ENCODE measurements around the gene ETV5. TPM values are rescaled to one million over a fixed set of nuclear protein-coding genes. Genes with fewer than 3 reads are reported as not detected.

ETV5 gene
- 10 to 100 TPM in 1 of 2 donors, 1 to 10 TPM in 1; 6.1 to 14.9 TPM for total RNA-seq
- 1 to 10 TPM; 3.3 to 4.9 TPM for polyA plus RNA-seq

DNA sequence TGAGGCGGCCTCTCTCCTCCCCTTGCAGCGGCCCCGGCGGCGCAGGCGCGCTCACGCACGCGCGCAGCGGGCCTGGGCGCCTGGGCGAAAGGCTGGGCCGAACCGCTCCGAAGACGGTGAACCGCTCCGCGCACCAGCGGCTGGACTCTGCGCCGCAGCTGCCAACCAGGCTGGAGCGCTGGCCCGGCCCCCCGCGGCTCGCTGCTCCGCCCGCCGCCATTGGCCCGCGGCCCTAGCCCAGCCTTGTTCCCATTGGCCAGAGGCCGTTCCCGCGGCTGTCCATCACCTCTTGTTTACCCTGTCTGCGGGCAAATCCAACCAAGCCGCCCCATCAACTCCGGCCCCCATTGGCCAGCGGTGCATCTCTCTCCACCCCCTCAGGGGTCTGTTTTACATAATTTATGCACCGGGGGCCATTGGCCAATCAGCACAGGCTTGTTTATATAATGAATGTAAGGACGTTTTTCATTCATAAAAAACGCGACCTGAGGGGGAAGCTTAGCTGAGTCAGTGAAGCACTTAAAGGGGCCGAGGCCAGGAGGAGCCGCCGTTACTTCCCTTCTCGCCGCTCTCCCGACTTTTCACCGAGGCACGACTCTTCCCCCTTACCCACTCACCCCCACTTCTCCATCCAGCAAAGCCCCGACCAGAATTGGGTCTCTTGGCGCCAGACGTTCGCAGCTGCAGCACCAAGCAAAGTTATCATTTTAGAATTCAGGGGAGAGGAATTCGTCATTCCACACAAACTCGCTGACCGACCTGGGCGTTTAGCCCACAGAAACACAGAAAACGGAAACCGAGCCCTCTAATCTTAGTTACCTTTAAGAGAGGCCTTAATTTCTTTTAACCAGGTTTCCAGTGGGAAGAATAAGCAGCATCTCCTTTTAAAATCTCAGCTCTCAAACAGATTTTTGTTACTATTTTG lies at the start of gene ETV5:
Gene ETV5 (minus strand): TSS at position 149 of the 925 bp plus-strand sequence. CDS start 3,221 bp downstream, outside the sequence.
- H3K9me3 ChIP-seq (ENCODE audit: control insufficient read depth in 4 of 4, low read length in 3 of 4), result no peaks in the 10 kb centered on the region
- peak within 1 kb of the TSS; percentile 53 to 84 (median 75) for H3K4me3 ChIP-seq (ENCODE audit: low read depth in 1 of 3, low read length in 3 of 3)
- peak within 1 kb of the TSS; percentile 78 to 88 for H3K9ac ChIP-seq (ENCODE audit: low read depth in 1 of 2, low read length in 2 of 2)
- DNase-seq (ENCODE audit: low spot score), result peak; percentile 88
- H3K36me3 ChIP-seq (ENCODE audit: control insufficient read depth in 4 of 4, insufficient read depth in 3 of 4, low read depth in 1 of 4, low read length in 3 of 4), result no peaks in the 10 kb centered on the region
- peak within 1 kb of the TSS; percentile 65 to 72 for H3K27ac ChIP-seq (ENCODE audit: low read depth in 1 of 2, low read length in 2 of 2)
- peaks cover 5 to 25% (median 19%) of the 10 kb centered on the region in 4 donors for H3K4me1 ChIP-seq (ENCODE audit: control insufficient read depth in 4 of 4, insufficient read depth in 4 of 4, low read length in 3 of 4)
- under 1% methylated on average over 63 of the region's 63 CpGs for WGBS
- TF ChIP-seq NR2F2 (IDR thresholded peaks at IDR 0.05) (peak; percentile 30), SP1 (IDR thresholded peaks at IDR 0.05) (peak; percentile 89), RXRA (IDR thresholded peaks at IDR 0.05) (peak in 1 of 2 donors; percentile 39), JUND (IDR thresholded peaks at IDR 0.05) (peak; percentile 56 to 70), RAD21 (IDR thresholded peaks at IDR 0.05) (no peak), TAF1 (conservative IDR thresholded peaks at IDR 0.05) (peak; percentile 83), HNF4G (IDR thresholded peaks at IDR 0.05) (no peak), EGR1 (IDR thresholded peaks at IDR 0.05; ENCODE audit: low read depth in 2 of 2) (peak; percentile 71 to 78), GABPA (IDR thresholded peaks at IDR 0.05 in 1 of 2, conservative IDR thresholded peaks at IDR 0.05 in 1 of 2) (no peak), FOXA1 (IDR thresholded peaks at IDR 0.05) (peak; percentile 96), HNF4A (conservative IDR thresholded peaks at IDR 0.05) (peak; percentile 3 to 20), YY1 (IDR thresholded peaks at IDR 0.05) (peak; percentile 62), FOXA2 (IDR thresholded peaks at IDR 0.05) (peak; percentile 95)
- TF ChIP-seq, protein P1, sequence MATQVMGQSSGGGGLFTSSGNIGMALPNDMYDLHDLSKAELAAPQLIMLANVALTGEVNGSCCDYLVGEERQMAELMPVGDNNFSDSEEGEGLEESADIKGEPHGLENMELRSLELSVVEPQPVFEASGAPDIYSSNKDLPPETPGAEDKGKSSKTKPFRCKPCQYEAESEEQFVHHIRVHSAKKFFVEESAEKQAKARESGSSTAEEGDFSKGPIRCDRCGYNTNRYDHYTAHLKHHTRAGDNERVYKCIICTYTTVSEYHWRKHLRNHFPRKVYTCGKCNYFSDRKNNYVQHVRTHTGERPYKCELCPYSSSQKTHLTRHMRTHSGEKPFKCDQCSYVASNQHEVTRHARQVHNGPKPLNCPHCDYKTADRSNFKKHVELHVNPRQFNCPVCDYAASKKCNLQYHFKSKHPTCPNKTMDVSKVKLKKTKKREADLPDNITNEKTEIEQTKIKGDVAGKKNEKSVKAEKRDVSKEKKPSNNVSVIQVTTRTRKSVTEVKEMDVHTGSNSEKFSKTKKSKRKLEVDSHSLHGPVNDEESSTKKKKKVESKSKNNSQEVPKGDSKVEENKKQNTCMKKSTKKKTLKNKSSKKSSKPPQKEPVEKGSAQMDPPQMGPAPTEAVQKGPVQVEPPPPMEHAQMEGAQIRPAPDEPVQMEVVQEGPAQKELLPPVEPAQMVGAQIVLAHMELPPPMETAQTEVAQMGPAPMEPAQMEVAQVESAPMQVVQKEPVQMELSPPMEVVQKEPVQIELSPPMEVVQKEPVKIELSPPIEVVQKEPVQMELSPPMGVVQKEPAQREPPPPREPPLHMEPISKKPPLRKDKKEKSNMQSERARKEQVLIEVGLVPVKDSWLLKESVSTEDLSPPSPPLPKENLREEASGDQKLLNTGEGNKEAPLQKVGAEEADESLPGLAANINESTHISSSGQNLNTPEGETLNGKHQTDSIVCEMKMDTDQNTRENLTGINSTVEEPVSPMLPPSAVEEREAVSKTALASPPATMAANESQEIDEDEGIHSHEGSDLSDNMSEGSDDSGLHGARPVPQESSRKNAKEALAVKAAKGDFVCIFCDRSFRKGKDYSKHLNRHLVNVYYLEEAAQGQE (IDR thresholded peaks at IDR 0.05), result no peak
- TF ChIP-seq, protein P2, sequence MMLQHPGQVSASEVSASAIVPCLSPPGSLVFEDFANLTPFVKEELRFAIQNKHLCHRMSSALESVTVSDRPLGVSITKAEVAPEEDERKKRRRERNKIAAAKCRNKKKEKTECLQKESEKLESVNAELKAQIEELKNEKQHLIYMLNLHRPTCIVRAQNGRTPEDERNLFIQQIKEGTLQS (IDR thresholded peaks at IDR 0.05), result no peak
- TF ChIP-seq, protein P3, sequence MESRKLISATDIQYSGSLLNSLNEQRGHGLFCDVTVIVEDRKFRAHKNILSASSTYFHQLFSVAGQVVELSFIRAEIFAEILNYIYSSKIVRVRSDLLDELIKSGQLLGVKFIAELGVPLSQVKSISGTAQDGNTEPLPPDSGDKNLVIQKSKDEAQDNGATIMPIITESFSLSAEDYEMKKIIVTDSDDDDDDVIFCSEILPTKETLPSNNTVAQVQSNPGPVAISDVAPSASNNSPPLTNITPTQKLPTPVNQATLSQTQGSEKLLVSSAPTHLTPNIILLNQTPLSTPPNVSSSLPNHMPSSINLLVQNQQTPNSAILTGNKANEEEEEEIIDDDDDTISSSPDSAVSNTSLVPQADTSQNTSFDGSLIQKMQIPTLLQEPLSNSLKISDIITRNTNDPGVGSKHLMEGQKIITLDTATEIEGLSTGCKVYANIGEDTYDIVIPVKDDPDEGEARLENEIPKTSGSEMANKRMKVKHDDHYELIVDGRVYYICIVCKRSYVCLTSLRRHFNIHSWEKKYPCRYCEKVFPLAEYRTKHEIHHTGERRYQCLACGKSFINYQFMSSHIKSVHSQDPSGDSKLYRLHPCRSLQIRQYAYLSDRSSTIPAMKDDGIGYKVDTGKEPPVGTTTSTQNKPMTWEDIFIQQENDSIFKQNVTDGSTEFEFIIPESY (IDR thresholded peaks at IDR 0.05), result peak; percentile 34
- TF ChIP-seq, protein P4, sequence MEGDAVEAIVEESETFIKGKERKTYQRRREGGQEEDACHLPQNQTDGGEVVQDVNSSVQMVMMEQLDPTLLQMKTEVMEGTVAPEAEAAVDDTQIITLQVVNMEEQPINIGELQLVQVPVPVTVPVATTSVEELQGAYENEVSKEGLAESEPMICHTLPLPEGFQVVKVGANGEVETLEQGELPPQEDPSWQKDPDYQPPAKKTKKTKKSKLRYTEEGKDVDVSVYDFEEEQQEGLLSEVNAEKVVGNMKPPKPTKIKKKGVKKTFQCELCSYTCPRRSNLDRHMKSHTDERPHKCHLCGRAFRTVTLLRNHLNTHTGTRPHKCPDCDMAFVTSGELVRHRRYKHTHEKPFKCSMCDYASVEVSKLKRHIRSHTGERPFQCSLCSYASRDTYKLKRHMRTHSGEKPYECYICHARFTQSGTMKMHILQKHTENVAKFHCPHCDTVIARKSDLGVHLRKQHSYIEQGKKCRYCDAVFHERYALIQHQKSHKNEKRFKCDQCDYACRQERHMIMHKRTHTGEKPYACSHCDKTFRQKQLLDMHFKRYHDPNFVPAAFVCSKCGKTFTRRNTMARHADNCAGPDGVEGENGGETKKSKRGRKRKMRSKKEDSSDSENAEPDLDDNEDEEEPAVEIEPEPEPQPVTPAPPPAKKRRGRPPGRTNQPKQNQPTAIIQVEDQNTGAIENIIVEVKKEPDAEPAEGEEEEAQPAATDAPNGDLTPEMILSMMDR (IDR thresholded peaks at IDR 0.05; ENCODE audit: low read depth, low read length, missing input control), result no peak
- TF ChIP-seq, protein P5, sequence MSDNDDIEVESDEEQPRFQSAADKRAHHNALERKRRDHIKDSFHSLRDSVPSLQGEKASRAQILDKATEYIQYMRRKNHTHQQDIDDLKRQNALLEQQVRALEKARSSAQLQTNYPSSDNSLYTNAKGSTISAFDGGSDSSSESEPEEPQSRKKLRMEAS (IDR thresholded peaks at IDR 0.05), result peak; percentile 67
- no peaks in the 10 kb centered on the region for H3K27me3 ChIP-seq (ENCODE audit: control insufficient read depth in 4 of 4, insufficient read depth in 4 of 4, low read length in 3 of 4)
